Stimulated activated CD4-positive, alpha-beta T cell treated with anti-CD3 and anti-CD28 coated beads, Interleukin-12 subunit alpha, Interleukin-12 subunit beta, amount 100 ng/mL, for 48 hours (primary cell): ENCODE results near the gene PURA.

Experiments used
- DNase-seq, 3 donors: peaks; one replicate each; pipeline ENCODE4 v3.0.0-alpha.2; 2020; ENCODE audit warnings: low read depth in 2 of 3, low spot score in 1 of 3

Gene PURA

DNA sequence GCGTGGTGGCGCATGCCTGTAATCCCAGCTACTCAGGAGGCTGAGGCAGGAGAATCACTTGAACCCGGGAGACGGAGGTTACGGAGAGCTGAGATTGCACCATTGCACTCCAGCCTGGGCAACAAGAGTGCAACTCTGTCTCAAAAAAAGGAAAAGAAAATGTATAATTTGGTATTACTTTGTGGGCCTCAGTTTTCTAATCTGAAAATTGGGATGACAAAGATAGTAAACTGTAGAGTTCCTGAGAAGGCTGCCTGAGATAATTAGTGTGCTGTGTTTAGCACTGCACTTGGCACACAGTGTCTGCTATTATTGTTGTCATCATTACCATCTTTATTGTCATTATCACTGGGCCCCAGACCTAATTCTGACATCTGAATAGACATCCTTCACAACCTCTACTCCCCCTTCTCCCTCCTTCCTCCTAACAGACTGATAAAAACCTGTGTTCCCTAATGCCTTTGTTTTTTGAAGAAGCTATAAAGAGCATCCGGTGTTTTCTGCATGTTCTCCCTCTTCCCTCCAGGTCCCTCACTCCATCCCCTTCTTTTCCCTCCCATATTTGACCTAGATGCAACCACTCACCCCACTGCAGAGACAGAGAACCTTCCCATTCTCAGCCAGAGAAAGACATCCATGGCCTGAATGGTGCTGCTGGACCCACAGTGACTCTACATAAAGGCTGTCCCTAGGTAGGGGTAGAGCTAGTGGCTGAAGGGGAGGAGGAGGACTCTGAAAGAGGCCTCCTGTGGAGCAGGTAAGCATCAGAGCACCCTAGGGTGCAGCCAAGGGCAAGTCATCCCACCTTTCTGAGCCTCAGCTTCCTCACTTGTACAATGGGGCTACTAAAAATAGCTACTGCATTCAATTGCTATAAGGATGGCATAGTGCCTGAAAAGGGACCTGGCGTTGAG, 45.4 kb downstream of the PURA start:
- no peak for DNase-seq

DNA sequence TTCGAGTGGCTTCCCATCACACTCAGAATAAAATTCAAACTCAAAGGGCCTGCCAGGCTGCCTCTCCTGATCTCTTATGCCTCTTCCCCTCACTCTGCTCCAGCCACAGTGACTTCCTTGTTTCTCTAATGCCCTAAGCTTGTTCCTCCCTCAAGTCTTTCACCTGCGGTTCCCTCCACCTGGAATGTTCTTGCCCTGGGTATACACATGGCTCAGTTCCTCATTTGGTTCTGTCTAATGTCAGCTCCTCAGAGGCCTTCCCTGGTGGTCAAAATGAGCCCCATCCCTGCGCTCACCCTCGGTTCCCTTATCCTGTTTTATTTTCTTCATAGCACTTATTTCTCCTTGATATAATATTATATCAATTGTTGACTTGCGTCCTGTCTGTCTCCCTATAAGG, 48.4 kb downstream of the PURA start:
- DNase-seq, result no peak

DNA sequence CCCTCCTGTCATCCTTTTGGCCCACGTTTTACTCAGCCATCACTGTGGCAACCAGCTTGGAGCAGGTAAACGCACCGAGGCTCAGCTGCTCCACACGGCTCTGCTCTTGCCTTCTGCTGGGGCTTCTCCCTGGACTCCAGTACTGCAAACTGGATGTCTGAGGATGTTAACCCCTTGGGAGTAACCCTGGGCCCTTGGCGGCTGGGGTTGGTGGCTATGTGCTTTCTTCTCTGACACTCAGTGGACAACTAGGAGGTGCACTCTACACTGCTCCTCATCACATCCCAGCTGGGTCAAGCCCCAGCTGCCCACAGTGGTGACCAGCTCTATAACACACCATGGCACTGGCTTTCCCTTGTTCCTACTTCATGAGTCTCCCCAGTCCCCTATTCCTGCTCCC, 48.9 kb downstream of the PURA start:
- DNase-seq, result no peak

DNA sequence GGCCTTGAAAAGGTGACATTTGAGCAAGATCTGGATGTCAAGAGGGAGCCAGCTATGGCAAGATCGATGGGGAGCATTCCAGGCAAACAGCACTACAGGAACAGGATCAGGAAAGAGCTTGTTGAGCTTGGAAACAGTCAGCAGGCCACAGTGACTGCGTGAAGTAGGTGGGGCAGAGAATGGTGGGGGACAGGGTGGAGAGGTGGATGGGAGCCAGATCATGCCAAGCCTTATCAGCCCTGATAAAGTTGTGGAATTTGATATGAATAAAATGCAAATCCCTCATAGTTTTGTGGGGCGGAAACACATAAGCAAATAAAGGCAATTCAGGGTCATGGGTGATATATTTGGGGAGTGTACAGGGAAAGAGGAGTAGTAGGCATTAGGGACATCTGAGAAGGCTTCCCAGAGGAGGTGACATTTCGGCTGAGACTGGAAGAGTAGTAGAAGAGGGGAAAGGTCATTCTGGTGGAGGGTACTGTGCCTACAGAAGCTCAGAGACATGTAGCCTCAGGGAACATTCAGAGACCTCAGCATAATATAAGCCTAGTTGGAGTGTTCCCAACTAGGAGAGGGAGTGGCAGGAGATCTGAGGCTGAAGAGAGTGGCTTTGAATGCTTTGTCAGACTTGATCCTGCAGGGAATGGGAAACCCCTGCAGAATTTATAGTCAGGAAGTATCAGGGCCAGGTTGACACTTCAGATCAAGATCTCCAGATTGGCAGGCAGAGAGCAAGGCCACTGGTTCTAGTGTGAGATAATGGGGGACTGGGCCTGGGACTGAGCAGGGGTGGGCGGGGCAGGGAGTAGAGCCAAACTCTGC, 51.4 kb downstream of the PURA start:
- no peak for DNase-seq

DNA sequence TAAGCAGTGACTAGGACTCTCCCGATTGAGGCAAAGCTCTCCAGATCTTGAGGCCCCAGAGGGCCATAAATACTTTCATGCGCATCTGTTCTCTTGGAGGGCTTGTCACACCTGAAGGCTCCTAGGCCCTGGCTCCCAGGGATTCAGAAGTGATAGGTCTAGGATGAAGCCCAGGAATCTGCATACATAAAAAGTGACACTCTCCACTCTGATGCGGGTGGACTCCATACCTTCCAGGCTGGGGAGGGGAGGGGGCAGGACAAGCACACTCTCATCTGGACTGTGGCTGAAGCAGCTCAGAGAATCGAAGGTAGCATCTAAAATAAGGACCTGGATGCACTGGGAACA, 52.0 kb downstream of the PURA start:
- no peak for DNase-seq

DNA sequence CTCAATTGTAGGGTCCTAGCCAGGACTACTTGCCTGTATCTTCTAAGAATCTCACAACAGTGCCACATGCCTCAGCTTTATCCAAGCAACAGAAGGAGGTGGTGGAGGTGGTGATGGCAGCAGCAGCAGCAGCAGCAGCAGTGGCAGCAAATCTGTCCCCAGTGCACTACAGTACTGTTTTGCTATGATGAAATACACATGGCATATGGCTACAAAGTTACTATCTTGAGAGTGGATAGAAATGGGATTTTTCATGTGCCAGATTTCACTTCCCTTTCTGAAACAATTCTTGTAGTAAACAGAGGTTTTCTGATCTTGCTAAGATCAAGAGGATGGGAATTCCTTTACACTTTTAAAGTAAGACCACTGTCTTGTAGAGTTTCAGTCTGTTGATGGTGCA, 53.0 kb downstream of the PURA start:
- DNase-seq, result no peak

DNA sequence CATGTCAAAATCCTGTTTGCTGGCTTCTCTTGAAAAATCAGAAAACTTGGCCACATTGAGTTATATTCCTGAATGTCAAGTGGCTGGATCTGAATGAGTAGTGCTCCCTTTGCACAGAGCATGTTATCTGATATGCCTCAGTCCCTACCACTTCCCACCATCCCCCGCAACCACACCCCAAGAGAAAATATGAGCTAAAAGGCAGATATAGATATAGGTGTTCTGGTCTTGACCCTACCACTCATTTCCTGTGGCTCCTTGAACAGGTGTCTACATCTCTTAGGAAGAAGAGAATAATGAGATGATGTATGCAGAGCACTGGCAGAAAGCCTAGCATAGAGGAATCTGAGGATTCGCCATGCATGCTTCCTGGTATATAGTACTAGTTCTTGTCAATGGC, 54.5 kb downstream of the PURA start:
- no peak for DNase-seq

DNA sequence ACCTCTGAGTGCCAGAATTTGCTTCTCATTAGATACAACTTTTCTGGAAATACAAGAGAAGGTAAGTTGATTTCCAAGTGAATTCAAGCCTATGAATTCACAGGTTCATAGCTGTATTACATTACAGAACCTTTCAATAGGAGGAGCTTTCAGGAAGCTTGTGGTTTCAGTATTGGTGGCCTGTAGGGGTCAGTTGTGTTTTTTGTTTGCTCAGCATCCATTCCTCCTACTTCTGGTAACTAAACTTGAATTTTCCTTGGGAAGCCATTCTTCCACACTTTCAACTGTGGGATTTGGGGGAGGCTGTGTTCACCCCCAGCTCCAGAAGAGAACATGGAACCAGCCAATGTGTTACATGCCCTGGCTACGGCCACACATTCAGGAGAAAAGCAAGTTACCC, 55.5 kb downstream of the PURA start:
- DNase-seq, result no peak

DNA sequence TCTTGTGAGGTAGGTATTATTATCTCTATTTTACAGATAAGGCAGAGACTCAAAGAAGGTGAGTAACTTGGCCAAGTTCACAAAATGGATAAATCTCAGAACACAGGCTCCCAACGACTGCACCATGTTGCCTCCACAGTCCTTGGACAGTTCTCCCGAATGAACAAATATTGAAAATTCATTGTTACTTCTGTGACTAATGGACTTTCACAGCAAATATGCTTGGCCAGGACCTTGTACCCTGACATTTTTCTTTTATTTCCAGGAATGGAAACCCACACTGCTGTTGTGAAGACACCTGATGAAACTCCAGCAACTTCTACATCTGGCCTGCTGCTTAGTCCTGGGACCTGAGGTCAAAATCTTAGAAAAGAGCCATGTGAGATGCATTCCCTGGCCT, 58.6 kb downstream of the PURA start:
- DNase-seq, result no peak

DNA sequence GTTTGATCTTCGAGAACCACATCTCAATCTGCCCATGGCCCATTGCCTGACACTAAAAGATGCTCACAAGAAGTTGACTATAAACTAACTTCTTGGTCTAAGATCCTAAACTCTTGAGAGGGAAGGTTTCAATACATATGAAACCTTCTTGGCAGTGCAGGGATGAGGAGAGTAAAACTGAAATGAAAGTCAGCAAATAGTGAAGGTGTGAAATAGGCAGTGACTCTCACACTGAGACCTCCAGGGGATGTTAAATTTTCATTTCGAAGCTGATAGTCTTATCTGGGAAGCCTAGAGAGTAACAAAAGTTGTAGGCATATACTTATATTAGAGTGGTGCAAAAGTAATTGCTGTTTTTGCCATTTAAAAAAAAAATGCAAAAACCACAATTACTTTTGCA, 60.1 kb downstream of the PURA start:
- DNase-seq, result no peak

DNA sequence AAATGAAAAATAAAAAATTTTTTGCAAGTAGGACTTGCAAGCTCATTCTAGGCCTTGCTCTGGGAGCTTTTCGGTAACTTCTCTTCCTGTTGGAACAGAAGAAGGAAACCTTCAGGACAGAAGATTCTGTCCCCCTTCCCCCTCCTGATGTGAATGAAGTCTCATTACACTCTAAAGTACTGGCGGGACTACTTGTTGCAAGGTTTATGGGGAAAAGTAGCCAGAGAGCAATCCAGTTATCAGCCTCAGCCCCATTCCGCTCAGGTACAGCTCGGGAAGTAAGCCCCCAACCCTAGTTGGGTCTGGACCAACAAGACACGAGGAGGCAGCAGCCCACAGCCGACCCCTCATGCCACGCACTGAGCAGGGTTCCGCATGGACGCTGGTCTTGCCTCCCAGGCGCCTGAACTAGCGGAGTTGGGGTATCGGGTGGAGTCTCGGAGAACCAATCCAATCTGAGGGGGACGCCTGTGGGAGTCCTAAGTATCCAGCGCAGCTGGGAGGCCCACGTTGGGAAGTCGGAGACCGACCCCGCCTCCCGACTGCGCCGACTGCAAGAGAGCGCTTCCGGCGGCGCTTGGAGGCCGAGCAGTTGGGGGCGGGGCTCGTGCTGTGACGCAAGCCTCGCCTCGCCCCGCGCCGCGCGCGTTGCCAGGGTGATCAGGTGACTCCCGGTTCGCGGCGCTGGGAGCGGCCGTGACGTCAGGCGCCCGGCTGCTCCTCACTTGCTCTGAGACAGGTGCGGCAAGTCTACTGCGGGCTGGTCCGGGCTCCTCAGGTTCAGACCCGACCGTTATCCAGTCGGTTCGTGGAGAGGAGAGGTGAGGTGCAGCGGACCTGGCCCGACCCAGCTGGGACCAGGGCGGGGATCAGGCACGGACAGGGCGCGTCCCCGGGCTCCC, 60.8 kb downstream of the PURA start, which contains the start of gene CYSTM1:
Gene CYSTM1, plus strand, starts transcription at position 724 of the 902 bp plus-strand sequence. CDS start 19,278 bp downstream, outside the sequence.
- DNase-seq, result peak; percentile 88 to 92 (median 89)
